Motor neuron (in vitro differentiated cells): ENCODE data around the gene TEPSIN. TPM values are rescaled to one million over a fixed set of nuclear protein-coding genes. Genes with fewer than 3 reads are reported as not detected.
A peak's percentile ranks its signal among the peaks of the same experiment; 100 is the strongest.

Experiments used
- ATAC-seq, 8 experiments: fragments of 200-7000 bp; cut with Tn5 transposase; replicated peaks in 6 of 8; 2 replicates each; pipeline ENCODE4 v1.8.0; 2021; ENCODE audit warnings: mild to moderate bottlenecking in 8 of 8, moderate library complexity in 8 of 8
- H3K27ac ChIP-seq, 2 donors: fragments of 250-450 bp; sonication (Bioruptor Pico); 2 replicates each; pipeline ENCODE4 v1.9.0; 2021; ENCODE audit warnings: antibody characterized with exemption in 2 of 2, mild to moderate bottlenecking in 2 of 2, moderate library complexity in 1 of 2
- H3K4me1 ChIP-seq, 2 donors: fragments of 250-450 bp; sonication (Bioruptor Pico); replicated peaks in 1 of 2; 2 replicates each; pipeline ENCODE4 v1.6.1; 2021; ENCODE audit warnings: antibody characterized with exemption in 2 of 2, mild to moderate bottlenecking in 2 of 2, moderate library complexity in 1 of 2
- H3K4me3 ChIP-seq, 5 donors: fragments of 250-450 bp; sonication (Bioruptor Pico); 2 replicates each; pipeline ENCODE4 v1.9.0; 2021; ENCODE audit warnings: antibody characterized with exemption in 5 of 5, mild to moderate bottlenecking in 5 of 5, moderate library complexity in 4 of 5
- WGBS, 10 experiments: fragments of 450-650 bp; shearing (Covaris generic); methylation state at CpG; one replicate each; pipeline ENCODE4 v1.0.0; 2022; 5-methylcytosine and 5-hydroxymethylcytosine counted together
- in situ Hi-C, 9 experiments: fragments of 400-800 bp; cut with MboI; loops; one replicate each; pipeline ENCODE4 v1.15.0; 2021; ENCODE audit warnings: low sequenced_read_pairs in 9 of 9, low pct_unique_long_range_greater_than_20kb in 2 of 9; ENCODE audit not compliant: unreplicated experiment in 9 of 9
- total RNA-seq, 8 experiments: library from RNA; unstranded; fragments of 300-600 nt; gene quantifications; 2 replicates each; pipeline versions ENCODE4 v1.2.3 to v1.2.4, GENCODE V29; 2022

TEPSIN gene
- total RNA-seq, 8 experiments from 2014 or later: 5.9 to 36.0 (median 10.6) TPM

DNA sequence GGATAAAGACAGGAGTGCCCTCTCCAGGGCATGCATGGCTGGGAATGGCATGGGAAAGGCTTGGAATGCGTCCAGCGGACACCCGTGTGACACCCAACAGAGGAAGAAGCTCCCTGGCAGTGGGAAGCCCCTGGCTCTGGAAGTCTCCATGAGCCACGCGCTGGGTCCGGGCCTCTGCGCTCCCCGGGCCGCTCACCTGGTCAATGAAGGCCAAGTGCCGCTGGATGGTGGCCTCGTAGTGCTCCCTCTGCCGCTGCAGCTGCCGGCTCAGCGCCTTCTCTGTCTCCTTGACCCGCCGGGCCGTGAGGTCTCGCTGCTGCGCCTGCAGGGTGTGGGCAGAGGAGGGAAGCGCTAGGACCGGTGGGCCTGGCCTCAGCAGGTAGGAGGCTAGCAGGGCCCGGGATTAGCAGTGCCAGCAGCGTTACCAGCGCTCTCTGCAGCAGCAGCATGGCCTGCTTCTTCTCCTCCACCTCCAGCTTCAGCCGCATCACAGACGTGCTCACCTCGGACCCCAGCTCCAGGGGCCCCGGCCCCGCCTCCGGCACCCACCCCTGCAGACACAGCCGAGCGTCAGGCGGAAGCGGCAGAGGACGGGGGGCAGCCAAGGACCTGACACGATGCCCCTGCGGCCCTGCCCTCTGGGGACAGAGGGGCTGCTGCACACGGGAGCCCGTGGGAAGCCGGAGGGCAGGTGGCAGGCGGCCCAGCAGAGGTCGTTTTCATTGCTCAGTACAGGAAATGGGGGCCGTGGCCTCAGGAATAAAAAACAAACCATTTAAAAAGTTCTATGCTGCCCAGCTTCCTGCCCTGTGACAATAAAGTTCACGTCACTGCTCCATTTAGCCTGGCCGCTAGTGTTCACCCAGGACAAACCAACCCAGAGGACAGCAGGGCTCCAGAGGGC is 42.1 kb downstream of the TEPSIN start:
- no peak overlapping the region for H3K4me3 ChIP-seq
- H3K27ac ChIP-seq: no peak overlapping the region
- H3K4me1 ChIP-seq: no peaks in the 10 kb centered on the region
- ATAC-seq: no peak
- 91 to 100% (median 93%) methylated on average over 1 to 10 of the region's 45 CpGs; no CpG with 5 or more reads in 6 of the 10 experiments for WGBS, 10 experiments
- in situ Hi-C loops: no loop called here

GRCh38 chr17:81195941-81196495 is 42.8 kb downstream of the TEPSIN start:
- Histone ChIP-seq H3K4me3 (no peak overlapping the region), H3K4me1 (no peaks in the 10 kb centered on the region), H3K27ac (no peak overlapping the region)
- WGBS, 10 experiments: 93 to 95% methylated on average over 3 to 4 of the region's 14 CpGs; no CpG with 5 or more reads in 8 of the 10 experiments
- no peak for ATAC-seq
- in situ Hi-C loops: no loop called here

DNA sequence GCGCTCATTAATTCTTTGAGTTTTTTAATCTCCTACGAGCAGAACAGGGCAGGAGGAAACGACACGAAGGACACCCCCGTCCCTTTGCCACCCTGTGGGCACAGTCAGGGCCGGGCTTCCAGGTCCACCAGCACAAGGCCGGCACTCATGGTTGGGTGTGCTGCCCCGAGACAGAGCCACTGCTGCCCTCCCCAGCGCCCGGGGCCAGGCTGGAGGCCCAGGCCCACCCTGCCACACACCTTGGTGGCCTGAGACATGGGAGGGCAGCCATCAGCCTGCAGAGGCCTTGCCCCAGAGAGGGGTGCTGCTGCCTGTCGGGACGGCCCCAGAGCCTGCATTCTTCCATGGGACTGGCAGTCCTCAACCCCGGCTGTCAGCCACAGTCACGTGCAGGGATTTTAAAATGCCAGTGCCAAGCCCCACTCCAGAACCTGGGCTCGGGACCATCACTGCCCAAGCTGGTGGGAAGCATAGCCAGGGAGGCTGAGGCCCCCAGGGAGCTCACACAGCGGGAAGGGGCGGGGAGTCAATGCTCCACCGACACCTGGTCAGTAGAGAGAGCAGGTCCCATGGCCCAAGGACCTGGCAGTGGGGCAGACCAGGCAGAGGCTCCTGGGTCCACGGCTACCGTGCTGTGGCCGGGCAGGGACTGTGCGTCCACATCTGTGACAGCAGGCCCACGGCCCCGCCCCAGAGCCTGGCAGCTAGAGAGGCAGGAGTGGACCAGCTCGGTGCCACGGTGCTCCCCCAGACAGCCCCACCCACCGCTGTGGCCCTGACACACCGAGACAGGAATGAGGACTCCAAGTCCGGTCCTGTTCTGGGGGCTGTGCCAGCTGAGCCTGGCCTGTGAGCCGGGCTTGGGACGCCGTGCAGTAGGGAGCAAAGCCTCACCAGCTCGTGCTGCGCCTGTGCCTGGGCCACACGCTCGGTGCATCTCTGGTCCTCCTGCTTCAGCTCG is 43.6 kb downstream of the TEPSIN start:
- H3K27ac ChIP-seq: no peak overlapping the region
- no peak overlapping the region for H3K4me3 ChIP-seq
- no peak for ATAC-seq
- in situ Hi-C loops: no loop called here
- 79 to 100% (median 97%) methylated on average over 1 to 9 of the region's 37 CpGs; no CpG with 5 or more reads in 4 of the 10 experiments for WGBS, 10 experiments
- no peaks in the 10 kb centered on the region for H3K4me1 ChIP-seq

GRCh38 chr17:81194225-81194760 is 44.6 kb downstream of the TEPSIN start:
- no peak overlapping the region for H3K4me3 ChIP-seq
- no peak overlapping the region for H3K27ac ChIP-seq
- in situ Hi-C loops: no loop called here
- no peaks in the 10 kb centered on the region for H3K4me1 ChIP-seq
- WGBS, 10 experiments: 80 to 90% (median 82%) methylated on average over 1 to 7 of the region's 21 CpGs; no CpG with 5 or more reads in 5 of the 10 experiments
- ATAC-seq: no peak

DNA sequence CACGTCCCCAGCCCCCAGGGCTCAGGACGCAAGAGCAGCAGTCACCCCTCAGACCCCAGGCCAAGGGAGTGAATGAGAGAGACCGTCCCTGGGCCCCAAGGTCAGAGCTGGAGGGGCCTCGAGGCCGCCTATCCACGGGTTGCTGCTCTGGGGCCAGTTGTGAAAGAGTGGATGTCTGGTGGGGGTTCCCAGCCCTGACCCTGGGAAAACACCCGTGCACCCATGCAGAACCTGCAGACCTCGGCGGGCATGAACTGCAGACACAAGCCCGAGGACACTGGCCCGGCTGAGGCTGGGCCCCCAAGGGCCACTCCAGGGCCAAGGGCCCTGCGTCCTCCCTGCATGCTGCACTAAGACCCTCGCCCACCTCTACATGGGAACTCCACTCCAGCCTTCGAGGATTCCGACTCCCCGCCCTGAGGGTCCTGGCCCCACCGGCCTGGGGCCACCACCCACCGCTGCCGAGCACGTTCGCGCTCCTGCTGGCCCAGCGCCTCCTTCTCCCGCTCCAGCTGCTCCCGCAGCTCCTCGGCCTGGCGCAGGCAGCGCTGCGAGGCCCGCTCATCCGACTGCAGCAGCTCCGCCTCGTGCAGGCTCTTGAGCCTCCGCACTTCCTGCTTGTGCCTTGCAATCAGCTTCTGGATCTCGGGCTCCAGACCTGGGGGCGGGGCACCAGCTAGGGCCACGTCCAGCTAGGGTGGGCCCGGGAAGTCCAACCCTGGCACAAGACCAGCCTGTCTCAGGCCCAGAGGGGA is 45.2 kb downstream of the TEPSIN start:
- 67 to 100% (median 92%) methylated on average over 1 to 17 of the region's 38 CpGs; no CpG with 5 or more reads in 4 of the 10 experiments for WGBS, 10 experiments
- in situ Hi-C loops: no loop called here
- peak in 2 of 8 experiments; percentile 41 to 45 for ATAC-seq

GRCh38 chr17:81193051-81193410 is 45.8 kb downstream of the TEPSIN start:
- no peak overlapping the region for H3K4me3 ChIP-seq
- 88% methylated on average over 5 of the region's 17 CpGs; no CpG with 5 or more reads in 9 of the 10 experiments for WGBS, 10 experiments
- no peak overlapping the region for H3K27ac ChIP-seq
- H3K4me1 ChIP-seq: no peaks in the 10 kb centered on the region
- in situ Hi-C loops: no loop called here
- no peak for ATAC-seq

More for the DNA sequence above, 45.2 kb downstream of the TEPSIN start:
- Histone ChIP-seq H3K27ac (no peak overlapping the region), H3K4me1 (no peaks in the 10 kb centered on the region), H3K4me3 (no peak overlapping the region)

- no peak overlapping the region for H3K4me3 ChIP-seq
- peak in 4 of 8 experiments; percentile 1 to 76 (median 34) for ATAC-seq
- H3K4me1 ChIP-seq: no peaks in the 10 kb centered on the region
- H3K27ac ChIP-seq: no peak overlapping the region
- WGBS, 10 experiments: 80 to 100% methylated on average over 1 to 3 of the region's 34 CpGs; no CpG with 5 or more reads in 8 of the 10 experiments
- in situ Hi-C loops: no loop called here
Measured at GRCh38 chr17:81192386-81193050, 46.3 kb downstream of the TEPSIN start.

GRCh38 chr17:81191646-81192045 is 47.2 kb downstream of the TEPSIN start:
- in situ Hi-C loops: no loop called here
- Histone ChIP-seq H3K4me1 (no peaks in the 10 kb centered on the region), H3K4me3 (no peak overlapping the region), H3K27ac (no peak overlapping the region)
- no peak for ATAC-seq
- 80 to 100% (median 93%) methylated on average over 1 to 5 of the region's 14 CpGs; no CpG with 5 or more reads in 6 of the 10 experiments for WGBS, 10 experiments

DNA sequence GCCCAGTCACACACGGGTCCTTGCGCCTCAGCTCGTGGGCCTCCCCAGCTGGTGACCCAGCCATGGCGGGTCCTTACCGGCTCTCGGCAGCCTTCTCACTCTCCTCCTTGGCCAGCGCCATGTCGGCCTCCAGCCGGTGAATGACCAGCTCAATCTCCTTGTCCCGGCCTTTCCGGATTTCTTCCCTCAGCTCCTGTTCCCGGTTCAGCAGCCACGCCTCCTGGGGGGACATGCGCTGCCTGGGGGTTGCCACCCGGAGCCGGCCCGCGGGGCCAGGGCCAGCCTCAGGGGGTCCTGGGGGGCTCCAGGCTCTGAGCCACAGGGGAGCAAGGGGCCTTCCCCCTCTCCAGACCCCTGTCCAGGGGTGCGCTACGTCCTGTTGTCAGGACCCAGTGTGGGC is 47.7 kb downstream of the TEPSIN start:
- H3K27ac ChIP-seq: no peak overlapping the region
- in situ Hi-C loops: no loop called here
- no peak for ATAC-seq
- no peaks in the 10 kb centered on the region for H3K4me1 ChIP-seq
- H3K4me3 ChIP-seq: no peak overlapping the region
- WGBS, 10 experiments: 50 to 93% methylated on average over 1 to 3 of the region's 20 CpGs; no CpG with 5 or more reads in 8 of the 10 experiments

- WGBS, 10 experiments: no CpG with 5 or more reads among the region's 28 CpGs
- Histone ChIP-seq H3K4me3 (no peak overlapping the region), H3K4me1 (no peaks in the 10 kb centered on the region), H3K27ac (no peak overlapping the region)
- no peak for ATAC-seq
- in situ Hi-C loops: no loop called here
Measured at GRCh38 chr17:81190591-81190990, 48.3 kb downstream of the TEPSIN start.

GRCh38 chr17:81189670-81190530 is 49.0 kb downstream of the TEPSIN start:
- in situ Hi-C loops: no loop called here
- 77 to 100% (median 97%) methylated on average over 3 to 7 of the region's 27 CpGs; no CpG with 5 or more reads in 6 of the 10 experiments for WGBS, 10 experiments
- no peak overlapping the region for H3K27ac ChIP-seq
- no peak overlapping the region for H3K4me3 ChIP-seq
- no peaks in the 10 kb centered on the region for H3K4me1 ChIP-seq
- peak in 6 of 8 experiments; percentile 38 to 79 (median 47) for ATAC-seq
